ENCODE data around the gene TULP4.

- TF ChIP-seq CTCF (conservative IDR thresholded peaks at IDR 0.05; ENCODE audit: low read depth, low read length) (no peak), EZH2 (IDR thresholded peaks at IDR 0.05; ENCODE audit: borderline replicate concordance, low read depth, low read length, poor library complexity, severe bottlenecking) (no peak)
These were observed 11.3 kb downstream of the TULP4 start for GRCh38 chr6:158323561-158323958.

Measured in A673 (cell line).